ENCODE results near the gene KRTAP3-3. TPM values are rescaled to one million over a fixed set of nuclear protein-coding genes. Genes with fewer than 3 reads are reported as not detected.

Gene KRTAP3-3
- total and polyA plus RNA-seq, 12 donors: not detected

DNA sequence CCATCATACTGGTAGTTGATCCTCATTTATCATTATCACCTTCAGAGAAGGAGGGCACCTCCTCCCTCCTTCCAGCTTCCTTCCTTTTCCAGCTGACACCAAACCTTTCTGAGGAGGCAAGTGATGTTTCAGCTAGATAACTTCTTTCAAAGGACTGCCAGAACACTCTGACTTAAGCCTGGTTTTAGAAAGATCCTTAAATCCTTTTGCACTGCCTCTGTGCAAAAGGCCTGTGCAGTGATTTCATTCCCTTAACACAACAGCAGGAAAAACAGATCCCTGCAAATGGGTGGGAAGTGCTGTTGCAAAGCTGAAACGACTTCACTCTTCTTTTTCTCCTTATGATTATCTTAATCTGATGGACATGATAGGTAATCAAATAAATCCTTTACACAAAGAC, 49.4 kb downstream of the KRTAP3-3 start:
- 40 to 71% (median 54%) methylated on average over 1 of the region's 1 CpG for WGBS, 4 donors
- TF ChIP-seq, protein P1, sequence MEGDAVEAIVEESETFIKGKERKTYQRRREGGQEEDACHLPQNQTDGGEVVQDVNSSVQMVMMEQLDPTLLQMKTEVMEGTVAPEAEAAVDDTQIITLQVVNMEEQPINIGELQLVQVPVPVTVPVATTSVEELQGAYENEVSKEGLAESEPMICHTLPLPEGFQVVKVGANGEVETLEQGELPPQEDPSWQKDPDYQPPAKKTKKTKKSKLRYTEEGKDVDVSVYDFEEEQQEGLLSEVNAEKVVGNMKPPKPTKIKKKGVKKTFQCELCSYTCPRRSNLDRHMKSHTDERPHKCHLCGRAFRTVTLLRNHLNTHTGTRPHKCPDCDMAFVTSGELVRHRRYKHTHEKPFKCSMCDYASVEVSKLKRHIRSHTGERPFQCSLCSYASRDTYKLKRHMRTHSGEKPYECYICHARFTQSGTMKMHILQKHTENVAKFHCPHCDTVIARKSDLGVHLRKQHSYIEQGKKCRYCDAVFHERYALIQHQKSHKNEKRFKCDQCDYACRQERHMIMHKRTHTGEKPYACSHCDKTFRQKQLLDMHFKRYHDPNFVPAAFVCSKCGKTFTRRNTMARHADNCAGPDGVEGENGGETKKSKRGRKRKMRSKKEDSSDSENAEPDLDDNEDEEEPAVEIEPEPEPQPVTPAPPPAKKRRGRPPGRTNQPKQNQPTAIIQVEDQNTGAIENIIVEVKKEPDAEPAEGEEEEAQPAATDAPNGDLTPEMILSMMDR (IDR thresholded peaks at IDR 0.05): no peak
- no peak for TF ChIP-seq POLR2A (IDR thresholded peaks at IDR 0.05)
- no peak for DNase-seq
- no peak overlapping the region for H3K27ac ChIP-seq
- H3K9me3 ChIP-seq (replicated peaks in 1 of 3): no peaks in the 10 kb centered on the region
- intact Hi-C loops (cut with DNase I): no loop called here
- H3K4me3 ChIP-seq: no peak overlapping the region
- H3K27me3 ChIP-seq: peaks cover 6% of the 10 kb centered on the region
- H3K4me1 ChIP-seq (replicated peaks in 1 of 2): no peaks in the 10 kb centered on the region
- no peaks in the 10 kb centered on the region for H3K36me3 ChIP-seq (replicated peaks in 1 of 2)

Small RNA genes lying within 50 kb of the gene (small RNA-seq; reads per million reads assigned to genes)
- gene KRTAP3-4P: 0 reads per million in 2 donors

Other genes with a start within 250 kb of the KRTAP3-3 start
Only the 30 nearest of the 36 such genes appear.
- not detected for gene KRT28, start 194.2 kb downstream of the KRTAP3-3 start, total RNA-seq
- not detected for gene KRT28, start 194.2 kb downstream of the KRTAP3-3 start, polyA plus RNA-seq
- 10 to 100 TPM in 6 of 9 donors, 1 to 10 TPM in 2, under 1 TPM in 1; 0.35 to 58.4 (median 27.4) TPM for gene KRT10, start 171.6 kb downstream of the KRTAP3-3 start, total RNA-seq
- gene KRT10, start 171.6 kb downstream of the KRTAP3-3 start, polyA plus RNA-seq: 10 to 100 TPM; 31.1 to 36.3 (median 36.0) TPM
- not detected for gene KRT12, start 126.9 kb downstream of the KRTAP3-3 start, total RNA-seq
- not detected for gene KRT12, start 126.9 kb downstream of the KRTAP3-3 start, polyA plus RNA-seq
- under 1 TPM in 2 of 9 donors, not detected in 7; 0.23 to 0.50 TPM for gene KRT20, start 108.9 kb downstream of the KRTAP3-3 start, total RNA-seq
- gene KRT20, start 108.9 kb downstream of the KRTAP3-3 start, polyA plus RNA-seq: under 1 TPM in 2 of 3 donors, not detected in 1; 0.27 to 0.64 TPM
- gene KRT23, start 56.5 kb downstream of the KRTAP3-3 start, total RNA-seq: not detected
- gene KRT23, start 56.5 kb downstream of the KRTAP3-3 start, polyA plus RNA-seq: under 1 TPM in 1 of 3 donors, not detected in 2; 0.03 TPM
- not detected for gene KRT39, start 27.2 kb downstream of the KRTAP3-3 start, total RNA-seq
- under 1 TPM in 1 of 3 donors, not detected in 2; 0.17 TPM for gene KRT39, start 27.2 kb downstream of the KRTAP3-3 start, polyA plus RNA-seq
- gene KRT40, start 9.8 kb downstream of the KRTAP3-3 start, total RNA-seq: not detected
- not detected for gene KRT40, start 9.8 kb downstream of the KRTAP3-3 start, polyA plus RNA-seq
- not detected for gene KRTAP3-2, start 5.7 kb upstream of the KRTAP3-3 start, total RNA-seq
- not detected for gene KRTAP3-2, start 5.7 kb upstream of the KRTAP3-3 start, polyA plus RNA-seq
- gene KRTAP3-1, start 15.0 kb upstream of the KRTAP3-3 start, total RNA-seq: not detected
- not detected for gene KRTAP3-1, start 15.0 kb upstream of the KRTAP3-3 start, polyA plus RNA-seq
- not detected for gene KRTAP1-5, start 33.0 kb upstream of the KRTAP3-3 start, total RNA-seq
- not detected for gene KRTAP1-5, start 33.0 kb upstream of the KRTAP3-3 start, polyA plus RNA-seq
- not detected for gene KRTAP1-4, start 36.0 kb upstream of the KRTAP3-3 start, total RNA-seq
- gene KRTAP1-4, start 36.0 kb upstream of the KRTAP3-3 start, polyA plus RNA-seq: not detected
- gene KRTAP1-3, start 40.7 kb upstream of the KRTAP3-3 start, total RNA-seq: not detected
- gene KRTAP1-3, start 40.7 kb upstream of the KRTAP3-3 start, polyA plus RNA-seq: not detected
- gene KRTAP1-1, start 47.3 kb upstream of the KRTAP3-3 start, total RNA-seq: not detected
- gene KRTAP1-1, start 47.3 kb upstream of the KRTAP3-3 start, polyA plus RNA-seq: not detected
- gene KRTAP2-1, start 53.2 kb upstream of the KRTAP3-3 start, total RNA-seq: not detected
- not detected for gene KRTAP2-1, start 53.2 kb upstream of the KRTAP3-3 start, polyA plus RNA-seq
- not detected for gene KRTAP2-2, start 61.1 kb upstream of the KRTAP3-3 start, total RNA-seq
- gene KRTAP2-2, start 61.1 kb upstream of the KRTAP3-3 start, polyA plus RNA-seq: not detected
- not detected for gene KRTAP2-3, start 66.0 kb upstream of the KRTAP3-3 start, total RNA-seq
- gene KRTAP2-3, start 66.0 kb upstream of the KRTAP3-3 start, polyA plus RNA-seq: not detected
- gene KRTAP2-4, start 71.7 kb upstream of the KRTAP3-3 start, total RNA-seq: not detected
- not detected for gene KRTAP2-4, start 71.7 kb upstream of the KRTAP3-3 start, polyA plus RNA-seq
- not detected for gene KRTAP4-7, start 90.0 kb upstream of the KRTAP3-3 start, total RNA-seq
- not detected for gene KRTAP4-7, start 90.0 kb upstream of the KRTAP3-3 start, polyA plus RNA-seq
- gene KRTAP4-8, start 104.0 kb upstream of the KRTAP3-3 start, total RNA-seq: not detected
- not detected for gene KRTAP4-8, start 104.0 kb upstream of the KRTAP3-3 start, polyA plus RNA-seq
- gene KRTAP4-16, start 108.0 kb upstream of the KRTAP3-3 start, total RNA-seq: not detected
- gene KRTAP4-16, start 108.0 kb upstream of the KRTAP3-3 start, polyA plus RNA-seq: not detected
- not detected for gene KRTAP4-9, start 111.2 kb upstream of the KRTAP3-3 start, total RNA-seq
- gene KRTAP4-9, start 111.2 kb upstream of the KRTAP3-3 start, polyA plus RNA-seq: not detected
- gene KRTAP4-11, start 124.2 kb upstream of the KRTAP3-3 start, total RNA-seq: not detected
- not detected for gene KRTAP4-11, start 124.2 kb upstream of the KRTAP3-3 start, polyA plus RNA-seq
- not detected for gene KRTAP4-12, start 130.0 kb upstream of the KRTAP3-3 start, total RNA-seq
- not detected for gene KRTAP4-12, start 130.0 kb upstream of the KRTAP3-3 start, polyA plus RNA-seq
- not detected for gene KRTAP4-6, start 146.4 kb upstream of the KRTAP3-3 start, total RNA-seq
- not detected for gene KRTAP4-6, start 146.4 kb upstream of the KRTAP3-3 start, polyA plus RNA-seq
- not detected for gene KRTAP4-5, start 155.7 kb upstream of the KRTAP3-3 start, total RNA-seq
- not detected for gene KRTAP4-5, start 155.7 kb upstream of the KRTAP3-3 start, polyA plus RNA-seq
- not detected for gene KRTAP4-4, start 166.6 kb upstream of the KRTAP3-3 start, total RNA-seq
- gene KRTAP4-4, start 166.6 kb upstream of the KRTAP3-3 start, polyA plus RNA-seq: not detected
- gene KRTAP4-3, start 174.1 kb upstream of the KRTAP3-3 start, total RNA-seq: not detected
- not detected for gene KRTAP4-3, start 174.1 kb upstream of the KRTAP3-3 start, polyA plus RNA-seq
- gene KRTAP4-2, start 184.1 kb upstream of the KRTAP3-3 start, total RNA-seq: not detected
- gene KRTAP4-2, start 184.1 kb upstream of the KRTAP3-3 start, polyA plus RNA-seq: not detected
- not detected for gene KRTAP4-1, start 190.7 kb upstream of the KRTAP3-3 start, total RNA-seq
- not detected for gene KRTAP4-1, start 190.7 kb upstream of the KRTAP3-3 start, polyA plus RNA-seq
- not detected for gene KRTAP9-1, start 195.7 kb upstream of the KRTAP3-3 start, total RNA-seq
- gene KRTAP9-1, start 195.7 kb upstream of the KRTAP3-3 start, polyA plus RNA-seq: not detected

Measured in adrenal gland (tissue), 12 donors.